NCI-H524 (cell line): Measurements from ENCODE around the gene S100A1.
A peak's percentile ranks its signal among the peaks of the same experiment; 100 is the strongest.

ENCODE experiments used
- DNase-seq, 2 experiments: peaks; one replicate each; lab custom pipeline; 2025; lab: John Stamatoyannopoulos, UW

The S100A1 gene

GRCh38 chr1:153610811-153611301 is 17.4 kb upstream of the S100A1 start:
- DNase-seq = no peak

- DNase-seq = no peak
Observed at GRCh38 chr1:153611356-153611755, 16.9 kb upstream of the S100A1 start.

GRCh38 chr1:153612111-153612754 is 16.0 kb upstream of the S100A1 start:
- no peak for DNase-seq

GRCh38 chr1:153612755-153613331 is 15.4 kb upstream of the S100A1 start, which contains the start of gene S100A16:
TSS of gene S100A16 (minus strand) at chr1:153613137. CDS start at chr1:153608151, 4,986 bp downstream.
- no peak for DNase-seq

GRCh38 chr1:153613406-153613805 is 14.8 kb upstream of the S100A1 start:
- DNase-seq = no peak

GRCh38 chr1:153614189-153614900 is 13.9 kb upstream of the S100A1 start:
- DNase-seq = no peak

- DNase-seq = no peak
Observed at GRCh38 chr1:153614906-153615305, 13.3 kb upstream of the S100A1 start.

- DNase-seq = no peak
Observed at GRCh38 chr1:153615406-153615805, 12.8 kb upstream of the S100A1 start.

- DNase-seq = no peak
Observed at GRCh38 chr1:153616144-153616916, 11.9 kb upstream of the S100A1 start, which contains the start of gene S100A14. TSS of gene S100A14 (minus strand) at chr1:153616325. CDS start at chr1:153615858, 467 bp downstream.

- DNase-seq = no peak
Observed at GRCh38 chr1:153616917-153617311, 11.3 kb upstream of the S100A1 start.

GRCh38 chr1:153617663-153618062 is 10.6 kb upstream of the S100A1 start:
- DNase-seq = peak; percentile 47 to 65

- no peak for DNase-seq
Observed at GRCh38 chr1:153619171-153619570, 9.1 kb upstream of the S100A1 start.

GRCh38 chr1:153623101-153623500 is 5.1 kb upstream of the S100A1 start:
- no peak for DNase-seq

- DNase-seq = no peak
Observed at GRCh38 chr1:153624965-153625611, 3.1 kb upstream of the S100A1 start.

- DNase-seq = no peak
Observed at GRCh38 chr1:153626477-153626903, 1.7 kb upstream of the S100A1 start.

GRCh38 chr1:153626904-153627714 is 1.1 kb upstream of the S100A1 start, which contains the start of gene S100A13:
TSS of gene S100A13 (minus strand) at chr1:153627505. CDS start at chr1:153626472, 1,033 bp downstream.
- DNase-seq = peak; percentile 63 to 85

GRCh38 chr1:153628638-153629342 is 556 bp downstream of the S100A1 start:
- peak in 1 of 2 experiments; percentile 38 for DNase-seq

- no peak for DNase-seq
Observed at GRCh38 chr1:153629343-153629665, 1.1 kb downstream of the S100A1 start.

GRCh38 chr1:153629971-153630370 is 1.7 kb downstream of the S100A1 start:
- peak in 1 of 2 experiments; percentile 37 for DNase-seq

- no peak for DNase-seq
Observed at GRCh38 chr1:153630384-153630783, 2.1 kb downstream of the S100A1 start.
